ENCODE results near the gene KIFAP3. TPM values are rescaled to one million over a fixed set of nuclear protein-coding genes. Genes with fewer than 3 reads are reported as not detected.

Gene KIFAP3
- total and polyA plus RNA-seq, 9 donors = 16.1 to 35.5 (median 31.4) TPM

GRCh38 chr1:169893645-169894423 lies 180.7 kb downstream of the KIFAP3 start, which contains the start of gene SCYL3:
TSS of gene SCYL3 (minus strand) at chr1:169893896. CDS start at chr1:169888840, 5,056 bp downstream.
- peak within 1 kb of the TSS; percentile 85 to 96 for H3K27ac ChIP-seq
- H3K4me1 ChIP-seq (ENCODE audit: insufficient read depth) = peaks cover 3% of the 10 kb centered on the region
- H3K9me3 ChIP-seq = no peaks in the 10 kb centered on the region
- H3K36me3 ChIP-seq = no peaks in the 10 kb centered on the region
- 0% methylated on average over 31 to 52 of the region's 52 CpGs for WGBS, 3 donors
- H3K27me3 ChIP-seq = no peaks in the 10 kb centered on the region
- peak; percentile 92 to 95 (median 93) for DNase-seq
- TF ChIP-seq CTCF (IDR thresholded peaks at IDR 0.05) (no peak), EP300 (IDR thresholded peaks at IDR 0.05) (peak; percentile 40), POLR2A (IDR thresholded peaks at IDR 0.05) (peak; percentile 64)
- H3K4me3 ChIP-seq = peak within 1 kb of the TSS; percentile 88
- intact Hi-C loops (cut with DNase I) = no loop called here

DNA sequence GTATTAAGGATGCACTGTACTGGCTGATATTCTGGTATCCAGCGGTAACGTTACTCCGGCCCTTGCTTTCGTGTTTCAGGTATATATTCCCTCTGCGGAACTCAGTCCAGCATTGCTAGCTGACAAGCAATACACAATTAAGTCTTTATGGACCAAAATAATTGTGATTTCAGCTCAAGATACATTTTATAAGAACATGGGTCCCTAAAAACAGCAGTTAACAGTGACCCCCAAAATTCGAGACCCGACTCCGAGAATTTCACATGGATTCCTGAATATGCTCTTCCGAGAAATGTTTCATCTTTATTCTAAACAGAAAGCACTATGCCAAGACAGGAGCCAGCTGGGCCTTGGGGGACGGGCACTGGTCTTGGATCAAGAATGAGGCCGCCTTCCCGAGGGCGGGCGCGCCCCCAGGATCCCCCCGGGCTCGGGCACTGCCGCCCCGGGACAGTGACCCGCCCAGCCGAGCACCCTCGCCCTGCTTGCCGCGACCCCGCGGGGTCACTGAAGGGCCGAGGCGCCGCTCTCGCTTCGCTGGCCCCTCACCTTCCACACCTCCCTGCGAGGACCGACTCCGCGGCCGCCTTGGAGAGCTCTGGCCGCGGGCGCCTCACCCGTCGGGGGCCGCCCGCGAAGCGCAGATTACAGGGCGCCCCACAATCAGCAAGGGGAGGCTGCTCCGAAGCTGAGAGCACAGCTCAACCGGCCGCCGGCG lies 181.4 kb downstream of the KIFAP3 start:
- Histone ChIP-seq H3K27ac (peak overlapping the region; percentile 85 to 96), H3K4me1 (ENCODE audit: insufficient read depth) (peaks cover 3% of the 10 kb centered on the region), H3K9me3 (no peaks in the 10 kb centered on the region), H3K36me3 (no peaks in the 10 kb centered on the region), H3K27me3 (no peaks in the 10 kb centered on the region), H3K4me3 (peak overlapping the region; percentile 88)
- TF ChIP-seq POLR2A (IDR thresholded peaks at IDR 0.05) (no peak), CTCF (IDR thresholded peaks at IDR 0.05) (no peak), EP300 (IDR thresholded peaks at IDR 0.05) (no peak)
- 0% methylated on average over 44 to 51 of the region's 51 CpGs for WGBS, 3 donors
- peak in 4 of 5 donors; percentile 48 to 76 (median 59) for DNase-seq
- intact Hi-C loops (cut with DNase I) = no loop called here

- intact Hi-C loops (cut with DNase I) = no loop called here
- TF ChIP-seq POLR2A (IDR thresholded peaks at IDR 0.05) (no peak), CTCF (IDR thresholded peaks at IDR 0.05) (no peak), EP300 (IDR thresholded peaks at IDR 0.05) (no peak)
- WGBS, 3 donors = 49 to 53% (median 50%) methylated on average over 8 of the region's 8 CpGs
Measured at GRCh38 chr1:169892176-169892926, 182.1 kb downstream of the KIFAP3 start.

DNA sequence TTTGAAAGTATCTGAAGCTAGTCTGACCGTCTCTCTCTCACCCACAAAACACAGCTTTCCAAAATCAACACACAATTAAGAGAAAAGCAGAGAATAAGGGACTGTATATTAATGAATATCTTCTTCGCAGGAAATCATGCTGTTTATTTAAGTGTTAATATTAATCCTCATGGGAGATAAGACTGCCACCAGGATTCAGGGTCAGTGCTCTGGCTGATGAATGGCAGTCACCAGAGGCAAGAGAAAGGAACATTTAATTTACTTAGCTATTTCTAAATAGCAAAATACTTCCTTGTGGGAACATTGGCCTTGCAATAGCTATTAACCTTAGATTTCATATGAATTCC lies 183.0 kb downstream of the KIFAP3 start:
- H3K4me1 ChIP-seq (ENCODE audit: insufficient read depth) = peaks cover 3% of the 10 kb centered on the region
- no peaks in the 10 kb centered on the region for H3K9me3 ChIP-seq
- 87 to 94% (median 89%) methylated on average over 2 of the region's 2 CpGs for WGBS, 3 donors
- intact Hi-C loops (cut with DNase I) = no loop called here
- no peaks in the 10 kb centered on the region for H3K27me3 ChIP-seq
- TF ChIP-seq POLR2A (IDR thresholded peaks at IDR 0.05) (no peak), EP300 (IDR thresholded peaks at IDR 0.05) (no peak), CTCF (IDR thresholded peaks at IDR 0.05) (no peak)
- H3K27ac ChIP-seq = no peak overlapping the region
- no peaks in the 10 kb centered on the region for H3K36me3 ChIP-seq
- DNase-seq = no peak
- no peak overlapping the region for H3K4me3 ChIP-seq

More at GRCh38 chr1:169892176-169892926, 182.1 kb downstream of the KIFAP3 start:
- Histone ChIP-seq H3K27me3 (no peaks in the 10 kb centered on the region), H3K36me3 (no peaks in the 10 kb centered on the region), H3K9me3 (no peaks in the 10 kb centered on the region), H3K4me1 (ENCODE audit: insufficient read depth) (peaks cover 3% of the 10 kb centered on the region), H3K27ac (peak overlapping the region in 1 of 2 donors; percentile 96), H3K4me3 (peak overlapping the region; percentile 88)
- no peak for DNase-seq
